Fibroblast of lung (primary cell): ENCODE measurements around the gene SLAMF1. TPM values are rescaled to one million over a fixed set of nuclear protein-coding genes. Genes with fewer than 3 reads are reported as not detected.
A peak's percentile ranks its signal among the peaks of the same experiment; 100 is the strongest.

ENCODE experiments used
- DNase-seq, 2 donors: peaks; one replicate each; pipeline versions ENCODE4 v3.0.0 to v3.0.0-alpha.2; 2010; ENCODE audit warnings: low read depth in 2 of 2
- H2AFZ ChIP-seq: 2 replicates; pipeline ENCODE4 v1.5.1; 2012; ENCODE audit warnings: low read length, control low read depth, inconsistent platforms
- H3K27ac ChIP-seq: 2 replicates; pipeline ENCODE4 v1.5.1; 2011; ENCODE audit warnings: low read length, control low read depth; ENCODE audit not compliant: insufficient read depth
- H3K27me3 ChIP-seq: 2 replicates; pipeline ENCODE4 v1.5.1; 2011; ENCODE audit warnings: mild to moderate bottlenecking, low read length; ENCODE audit not compliant: control insufficient read depth, insufficient read depth
- H3K36me3 ChIP-seq: 2 replicates; pipeline ENCODE4 v1.5.1; 2011; ENCODE audit warnings: low read length; ENCODE audit not compliant: control insufficient read depth, insufficient read depth
- H3K4me1 ChIP-seq: 2 replicates; pipeline ENCODE4 v1.5.1; 2011; ENCODE audit warnings: low read length; ENCODE audit not compliant: control insufficient read depth, insufficient read depth; ENCODE audit errors: extremely low read depth
- H3K4me2 ChIP-seq: 2 replicates; pipeline ENCODE4 v1.5.1; 2011; ENCODE audit warnings: low read length, control low read depth; ENCODE audit not compliant: insufficient read depth; ENCODE audit errors: extremely low read depth
- H3K4me3 ChIP-seq, 4 experiments: fragments of 200-600 bp in 1 of 4; sonication (generic) in 1 of 4; replicated peaks in 1 of 4; 2 replicates each; pipeline ENCODE4 v1.5.1; 2011 to 2016; ENCODE audit warnings: low read length in 4 of 4, low read depth in 3 of 4, mild to moderate bottlenecking in 3 of 4, control low read depth in 2 of 4, inconsistent platforms in 1 of 4, mixed read lengths in 1 of 4; ENCODE audit not compliant: insufficient read depth in 1 of 4; ENCODE audit errors: control extremely low read depth in 1 of 4
- H3K79me2 ChIP-seq: 2 replicates; pipeline ENCODE4 v1.5.1; 2012; ENCODE audit warnings: mild to moderate bottlenecking, low read length, inconsistent platforms; ENCODE audit not compliant: control insufficient read depth, insufficient read depth
- H3K9ac ChIP-seq: 2 replicates; pipeline ENCODE4 v1.5.1; 2011; ENCODE audit warnings: mild to moderate bottlenecking, low read length, control low read depth; ENCODE audit not compliant: insufficient read depth
- H3K9me3 ChIP-seq: 2 replicates; pipeline ENCODE4 v1.5.1; 2012; ENCODE audit warnings: low read depth, low read length; ENCODE audit not compliant: control insufficient read depth, insufficient read depth
- H4K20me1 ChIP-seq: 2 replicates; pipeline ENCODE4 v1.5.1; 2011; ENCODE audit warnings: low read length; ENCODE audit not compliant: control insufficient read depth, insufficient read depth; ENCODE audit errors: extremely low read depth
- EZH2 ChIP-seq: IDR thresholded peaks from 2 replicates; pipeline ENCODE4 v1.5.1; 2012; ENCODE audit warnings: low read length, control low read depth, mild to moderate bottlenecking; ENCODE audit errors: missing control alignments
- polyA plus RNA-seq, 2 donors: library from polyadenylated mRNA; depleted of rRNA in 1 of 2; stranded (reverse) in 1 of 2; unstranded in 1 of 2; fragments of >200 nt; gene quantifications; 2 replicates each; pipeline ENCODE4 v1.2.1, GENCODE V29; 2011 to 2012; ENCODE audit warnings: missing spikeins in 1 of 2
- total RNA-seq: library from RNA; depleted of rRNA; stranded (reverse); fragments of >200 nt; gene quantifications from 2 replicates; pipeline ENCODE4 v1.2.1, GENCODE V29; 2014
- TF ChIP-seq, protein P1 (sequence below), 2 donors: IDR thresholded peaks in 1 of 2; conservative IDR thresholded peaks in 1 of 2; 1 replicate in 1 of 2; 2 replicates in 1 of 2; pipeline ENCODE4 v1.5.1; 2011 to 2012; ENCODE audit warnings: low read length in 2 of 2, control low read depth in 1 of 2, inconsistent platforms in 1 of 2, low read depth in 1 of 2, mild to moderate bottlenecking in 1 of 2

Gene SLAMF1
- total and polyA plus RNA-seq, 2 donors (not counting 1 experiment from before 2014, with no cell fraction given), result not detected

DNA sequence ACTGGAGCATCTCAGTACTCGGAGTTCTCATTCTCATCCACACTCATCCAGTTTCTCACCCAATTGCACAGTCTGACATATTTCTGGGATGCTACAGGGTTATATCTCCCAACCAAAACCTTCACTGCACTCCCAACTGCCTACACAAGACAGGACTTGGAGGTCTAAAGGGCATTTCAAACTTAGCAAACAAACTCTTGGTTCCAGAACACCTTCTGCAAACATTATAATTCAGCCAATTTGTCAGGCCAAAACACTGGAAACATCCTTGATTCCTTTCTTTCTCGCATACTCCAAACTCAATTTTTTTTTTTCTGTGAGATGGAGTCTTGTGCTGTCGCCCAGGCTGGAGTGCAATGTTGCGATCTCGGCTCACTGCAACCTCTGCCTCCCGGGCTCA lies 7.9 kb downstream of the SLAMF1 start:
- no peak overlapping the region for H2AFZ ChIP-seq
- no peaks in the 10 kb centered on the region for H4K20me1 ChIP-seq
- H3K27ac ChIP-seq, result no peak overlapping the region
- no peaks in the 10 kb centered on the region for H3K4me1 ChIP-seq
- H3K36me3 ChIP-seq, result no peaks in the 10 kb centered on the region
- H3K27me3 ChIP-seq, result no peaks in the 10 kb centered on the region
- H3K4me2 ChIP-seq, result no peak overlapping the region
- TF ChIP-seq, protein P1, sequence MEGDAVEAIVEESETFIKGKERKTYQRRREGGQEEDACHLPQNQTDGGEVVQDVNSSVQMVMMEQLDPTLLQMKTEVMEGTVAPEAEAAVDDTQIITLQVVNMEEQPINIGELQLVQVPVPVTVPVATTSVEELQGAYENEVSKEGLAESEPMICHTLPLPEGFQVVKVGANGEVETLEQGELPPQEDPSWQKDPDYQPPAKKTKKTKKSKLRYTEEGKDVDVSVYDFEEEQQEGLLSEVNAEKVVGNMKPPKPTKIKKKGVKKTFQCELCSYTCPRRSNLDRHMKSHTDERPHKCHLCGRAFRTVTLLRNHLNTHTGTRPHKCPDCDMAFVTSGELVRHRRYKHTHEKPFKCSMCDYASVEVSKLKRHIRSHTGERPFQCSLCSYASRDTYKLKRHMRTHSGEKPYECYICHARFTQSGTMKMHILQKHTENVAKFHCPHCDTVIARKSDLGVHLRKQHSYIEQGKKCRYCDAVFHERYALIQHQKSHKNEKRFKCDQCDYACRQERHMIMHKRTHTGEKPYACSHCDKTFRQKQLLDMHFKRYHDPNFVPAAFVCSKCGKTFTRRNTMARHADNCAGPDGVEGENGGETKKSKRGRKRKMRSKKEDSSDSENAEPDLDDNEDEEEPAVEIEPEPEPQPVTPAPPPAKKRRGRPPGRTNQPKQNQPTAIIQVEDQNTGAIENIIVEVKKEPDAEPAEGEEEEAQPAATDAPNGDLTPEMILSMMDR (conservative IDR thresholded peaks at IDR 0.05 in 1 of 2, IDR thresholded peaks at IDR 0.05 in 1 of 2; ENCODE audit: low read depth in 1 of 2, low read length in 2 of 2), result no peak
- TF ChIP-seq EZH2, result no peak
- DNase-seq, result no peak
- H3K4me3 ChIP-seq, result no peak overlapping the region
- H3K9ac ChIP-seq, result no peak overlapping the region
- H3K79me2 ChIP-seq, result no peaks in the 10 kb centered on the region
- H3K9me3 ChIP-seq, result no peaks in the 10 kb centered on the region

DNA sequence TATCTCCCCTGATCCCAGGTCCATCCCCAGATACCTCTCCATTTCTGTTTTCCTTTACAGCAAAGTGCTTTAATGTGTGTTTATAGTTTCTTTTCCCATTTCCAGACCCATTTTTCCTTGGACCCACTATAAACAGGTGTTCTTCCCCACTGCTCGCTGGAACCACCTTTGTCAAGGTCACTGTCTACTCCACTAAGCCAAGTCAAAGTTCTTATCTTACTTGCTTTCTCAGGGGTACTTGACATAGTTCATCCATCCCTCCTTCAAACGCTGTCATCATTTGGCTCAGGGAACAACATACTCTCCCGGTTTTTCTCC lies 8.3 kb downstream of the SLAMF1 start:
- H3K4me2 ChIP-seq, result no peak overlapping the region
- no peaks in the 10 kb centered on the region for H3K36me3 ChIP-seq
- H3K4me3 ChIP-seq, result no peak overlapping the region
- H3K79me2 ChIP-seq, result no peaks in the 10 kb centered on the region
- H3K4me1 ChIP-seq, result no peaks in the 10 kb centered on the region
- H3K9me3 ChIP-seq, result no peaks in the 10 kb centered on the region
- H3K9ac ChIP-seq, result no peak overlapping the region
- H3K27me3 ChIP-seq, result no peaks in the 10 kb centered on the region
- no peak overlapping the region for H3K27ac ChIP-seq
- no peak for TF ChIP-seq EZH2
- TF ChIP-seq, protein P1 (conservative IDR thresholded peaks at IDR 0.05 in 1 of 2, IDR thresholded peaks at IDR 0.05 in 1 of 2; ENCODE audit: low read depth in 1 of 2, low read length in 2 of 2), result no peak
- H4K20me1 ChIP-seq, result no peaks in the 10 kb centered on the region
- H2AFZ ChIP-seq, result no peak overlapping the region
- DNase-seq, result no peak

DNA sequence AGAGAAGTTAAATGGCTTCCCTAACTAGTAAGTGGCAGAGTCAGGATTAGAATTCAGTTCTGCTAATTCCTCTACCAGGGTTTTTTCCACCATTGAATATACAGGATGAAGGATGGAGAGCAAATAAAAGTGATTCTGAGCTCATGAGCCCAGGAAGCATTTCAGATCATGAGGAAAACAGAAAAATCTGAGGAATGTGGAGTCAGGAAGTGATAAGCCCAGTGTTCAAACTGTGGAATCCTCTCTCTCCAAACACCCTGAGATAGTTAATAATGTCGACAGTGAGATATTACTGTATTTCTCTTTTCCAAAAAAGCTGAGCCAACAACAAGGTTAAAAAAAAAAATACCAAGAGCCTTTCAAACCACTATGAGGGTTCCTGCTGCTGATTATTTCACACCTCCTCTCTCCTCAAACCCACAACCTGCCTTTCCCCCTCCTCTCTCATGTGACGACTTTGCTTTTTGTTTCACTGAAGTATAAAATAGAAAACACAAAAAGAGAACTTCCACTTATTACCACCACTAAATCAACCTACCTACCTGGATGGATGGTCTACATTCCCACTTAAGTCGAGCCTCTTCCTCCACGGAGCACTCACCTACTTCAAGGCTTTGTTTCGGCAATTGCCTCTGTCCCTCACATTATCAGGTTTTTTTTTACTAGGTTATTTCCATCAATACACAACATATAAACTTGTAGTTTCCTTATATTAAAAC lies 8.9 kb downstream of the SLAMF1 start:
- Histone ChIP-seq H3K27ac (no peak overlapping the region), H3K4me2 (no peak overlapping the region), H2AFZ (no peak overlapping the region), H3K9ac (no peak overlapping the region), H3K36me3 (no peaks in the 10 kb centered on the region), H3K27me3 (no peaks in the 10 kb centered on the region), H3K4me3 (no peak overlapping the region), H3K4me1 (no peaks in the 10 kb centered on the region), H3K79me2 (no peaks in the 10 kb centered on the region), H3K9me3 (no peaks in the 10 kb centered on the region), H4K20me1 (no peaks in the 10 kb centered on the region)
- no peak for TF ChIP-seq EZH2
- TF ChIP-seq, protein P1 (conservative IDR thresholded peaks at IDR 0.05 in 1 of 2, IDR thresholded peaks at IDR 0.05 in 1 of 2; ENCODE audit: low read depth in 1 of 2, low read length in 2 of 2), result no peak
- DNase-seq, result peak in 1 of 2 donors; percentile 2
